ENCODE measurements around the gene ATP5F1E.

The ATP5F1E gene

DNA sequence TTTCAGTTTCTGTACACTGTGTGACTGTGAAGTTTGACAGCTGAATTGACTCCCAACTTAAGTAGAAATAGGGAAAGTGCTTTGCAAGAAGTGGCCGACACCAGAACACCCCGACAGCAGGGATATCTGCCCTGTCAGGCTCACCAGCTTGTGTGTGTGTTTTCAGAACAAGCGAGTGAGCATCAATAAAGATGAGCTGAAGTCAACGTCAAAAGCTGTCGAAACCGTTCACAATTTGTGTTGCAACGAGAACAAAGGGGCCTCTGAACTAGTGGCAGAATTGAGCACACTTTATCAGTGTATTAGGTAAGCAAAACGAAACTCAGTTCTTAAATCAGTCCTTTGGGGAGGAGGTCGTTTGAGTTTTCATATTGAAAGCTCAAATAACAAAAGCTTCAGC lies 40.4 kb downstream of the ATP5F1E start:
- DNase-seq: no peak
- Histone ChIP-seq H3K9me3 (ENCODE audit: insufficient read depth, low read length, severe bottlenecking) (no peaks in the 10 kb centered on the region), H2AFZ (ENCODE audit: low read depth, low read length) (no peak overlapping the region), H4K20me1 (ENCODE audit: insufficient read depth, low read length) (peaks cover 33% of the 10 kb centered on the region; the same call in 1 of the 2 replicates), H3K27me3 (ENCODE audit: insufficient read depth, low read length, poor library complexity) (no peaks in the 10 kb centered on the region), H3K27ac (ENCODE audit: low read length) (no peak overlapping the region), H3K79me2 (ENCODE audit: insufficient read depth, low read length) (peaks cover 5% of the 10 kb centered on the region; the same call in 1 of the 2 replicates), H3K4me3 (ENCODE audit: low read depth in 1 of 2, low read length in 2 of 2) (no peak overlapping the region), H3K9ac (ENCODE audit: low read depth, low read length) (no peak overlapping the region), H3K36me3 (ENCODE audit: insufficient read depth, low read length) (peaks cover 95% of the 10 kb centered on the region), H3K4me1 (ENCODE audit: insufficient read depth, low read length) (no peaks in the 10 kb centered on the region), H3K4me2 (ENCODE audit: insufficient read depth, low read length) (no peak overlapping the region)
- no peak for ATAC-seq (ENCODE audit: insufficient read depth, low read depth)
- TF ChIP-seq, protein P1, sequence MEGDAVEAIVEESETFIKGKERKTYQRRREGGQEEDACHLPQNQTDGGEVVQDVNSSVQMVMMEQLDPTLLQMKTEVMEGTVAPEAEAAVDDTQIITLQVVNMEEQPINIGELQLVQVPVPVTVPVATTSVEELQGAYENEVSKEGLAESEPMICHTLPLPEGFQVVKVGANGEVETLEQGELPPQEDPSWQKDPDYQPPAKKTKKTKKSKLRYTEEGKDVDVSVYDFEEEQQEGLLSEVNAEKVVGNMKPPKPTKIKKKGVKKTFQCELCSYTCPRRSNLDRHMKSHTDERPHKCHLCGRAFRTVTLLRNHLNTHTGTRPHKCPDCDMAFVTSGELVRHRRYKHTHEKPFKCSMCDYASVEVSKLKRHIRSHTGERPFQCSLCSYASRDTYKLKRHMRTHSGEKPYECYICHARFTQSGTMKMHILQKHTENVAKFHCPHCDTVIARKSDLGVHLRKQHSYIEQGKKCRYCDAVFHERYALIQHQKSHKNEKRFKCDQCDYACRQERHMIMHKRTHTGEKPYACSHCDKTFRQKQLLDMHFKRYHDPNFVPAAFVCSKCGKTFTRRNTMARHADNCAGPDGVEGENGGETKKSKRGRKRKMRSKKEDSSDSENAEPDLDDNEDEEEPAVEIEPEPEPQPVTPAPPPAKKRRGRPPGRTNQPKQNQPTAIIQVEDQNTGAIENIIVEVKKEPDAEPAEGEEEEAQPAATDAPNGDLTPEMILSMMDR (IDR thresholded peaks at IDR 0.05; ENCODE audit: borderline replicate concordance, extremely low read depth, low read length, poor library complexity, severe bottlenecking): no peak
- TF ChIP-seq EZH2 (IDR thresholded peaks at IDR 0.05; ENCODE audit: borderline replicate concordance, low read depth, low read length, severe bottlenecking): no peak

- TF ChIP-seq, protein P1 (IDR thresholded peaks at IDR 0.05; ENCODE audit: borderline replicate concordance, extremely low read depth, low read length, poor library complexity, severe bottlenecking): no peak
- no peak for TF ChIP-seq EZH2 (IDR thresholded peaks at IDR 0.05; ENCODE audit: borderline replicate concordance, low read depth, low read length, severe bottlenecking)
- H3K36me3 ChIP-seq (ENCODE audit: insufficient read depth, low read length): peaks cover 98% of the 10 kb centered on the region
Observed at GRCh38 chr20:58990651-58991445, 41.3 kb downstream of the ATP5F1E start.

GRCh38 chr20:58989196-58989595 lies 42.9 kb downstream of the ATP5F1E start:
- peaks cover 49% of the 10 kb centered on the region for H4K20me1 ChIP-seq (ENCODE audit: insufficient read depth, low read length)
- H3K27ac ChIP-seq (ENCODE audit: low read length): no peak overlapping the region
- no peaks in the 10 kb centered on the region for H3K27me3 ChIP-seq (ENCODE audit: insufficient read depth, low read length, poor library complexity)
- no peak overlapping the region for H3K4me2 ChIP-seq (ENCODE audit: insufficient read depth, low read length)
- peaks cover 31% of the 10 kb centered on the region for H3K79me2 ChIP-seq (ENCODE audit: insufficient read depth, low read length)
- no peak overlapping the region for H3K9ac ChIP-seq (ENCODE audit: low read depth, low read length)
- ATAC-seq (ENCODE audit: insufficient read depth, low read depth) (no peak), DNase-seq (no peak)
- no peak overlapping the region for H2AFZ ChIP-seq (ENCODE audit: low read depth, low read length)
- H3K9me3 ChIP-seq (ENCODE audit: insufficient read depth, low read length, severe bottlenecking): no peaks in the 10 kb centered on the region
- H3K36me3 ChIP-seq (ENCODE audit: insufficient read depth, low read length): peaks cover 94% of the 10 kb centered on the region
- H3K4me1 ChIP-seq (ENCODE audit: insufficient read depth, low read length): peaks cover 3% of the 10 kb centered on the region; the same call in 1 of the 2 replicates
- H3K4me3 ChIP-seq (ENCODE audit: low read depth in 1 of 2, low read length in 2 of 2): no peak overlapping the region
- TF ChIP-seq EZH2 (IDR thresholded peaks at IDR 0.05; ENCODE audit: borderline replicate concordance, low read depth, low read length, severe bottlenecking): no peak
- TF ChIP-seq, protein P1 (IDR thresholded peaks at IDR 0.05; ENCODE audit: borderline replicate concordance, extremely low read depth, low read length, poor library complexity, severe bottlenecking): no peak

More at GRCh38 chr20:58990651-58991445, 41.3 kb downstream of the ATP5F1E start:
- ATAC-seq (ENCODE audit: insufficient read depth, low read depth) (no peak), DNase-seq (no peak)
- Histone ChIP-seq H3K9me3 (ENCODE audit: insufficient read depth, low read length, severe bottlenecking) (no peaks in the 10 kb centered on the region), H3K4me2 (ENCODE audit: insufficient read depth, low read length) (no peak overlapping the region), H2AFZ (ENCODE audit: low read depth, low read length) (no peak overlapping the region), H3K79me2 (ENCODE audit: insufficient read depth, low read length) (peaks cover 14% of the 10 kb centered on the region), H3K27ac (ENCODE audit: low read length) (no peak overlapping the region), H3K9ac (ENCODE audit: low read depth, low read length) (no peak overlapping the region), H3K4me1 (ENCODE audit: insufficient read depth, low read length) (no peaks in the 10 kb centered on the region), H4K20me1 (ENCODE audit: insufficient read depth, low read length) (peaks cover 36% of the 10 kb centered on the region; the same call in 1 of the 2 replicates), H3K4me3 (ENCODE audit: low read depth in 1 of 2, low read length in 2 of 2) (no peak overlapping the region), H3K27me3 (ENCODE audit: insufficient read depth, low read length, poor library complexity) (no peaks in the 10 kb centered on the region)
